CD8-positive, alpha-beta memory T cell (primary cell): Measurements from ENCODE around the gene ABHD17A. TPM values are rescaled to one million over a fixed set of nuclear protein-coding genes. Genes with fewer than 3 reads are reported as not detected.

Experiments
- CTCF ChIA-PET: fragments of 350-600 bp; sonication (Branson Sonifier 250); formaldehyde crosslinking; loops from one replicate; lab custom pipeline; 2021; ENCODE audit warnings: antibody characterized with exemption; lab: Charles Lee
- POLR2A ChIA-PET: fragments of 350-600 bp; sonication (Branson Sonifier 250); formaldehyde crosslinking; loops from one replicate; lab custom pipeline; 2021; ENCODE audit warnings: antibody characterized with exemption; lab: Charles Lee
- DNase-seq, 5 donors: peaks; one replicate each; pipeline versions ENCODE4 v3.0.0 to v3.0.0-alpha.2; 2020 to 2022; ENCODE audit warnings: mixed read lengths in 1 of 5
- H3K27ac ChIP-seq: one replicate; pipeline ENCODE4 v1.7.0; 2013; ENCODE audit warnings: low read depth, mild to moderate bottlenecking, low read length, moderate library complexity
- H3K27me3 ChIP-seq: 2 replicates; pipeline ENCODE4 v1.7.0; 2013; ENCODE audit warnings: low read length, mild to moderate bottlenecking; ENCODE audit not compliant: insufficient read depth, poor library complexity, severe bottlenecking
- H3K36me3 ChIP-seq: 2 replicates; pipeline ENCODE4 v1.7.0; 2013; ENCODE audit warnings: mild to moderate bottlenecking, low read length, moderate library complexity; ENCODE audit not compliant: insufficient read depth
- H3K4me1 ChIP-seq: 2 replicates; pipeline ENCODE4 v1.7.0; 2013; ENCODE audit warnings: mild to moderate bottlenecking, low read length, moderate library complexity; ENCODE audit not compliant: insufficient read depth
- H3K4me3 ChIP-seq: 2 replicates; pipeline ENCODE4 v1.7.0; 2013; ENCODE audit warnings: mild to moderate bottlenecking, low read length
- H3K9me3 ChIP-seq: 2 replicates; pipeline ENCODE4 v1.7.0; 2013; ENCODE audit warnings: mild to moderate bottlenecking, low read length
- H3K27ac Mint-ChIP-seq, 8 donors: one replicate each; pipeline ENCODE4 v1.8.0; 2020 to 2021; ENCODE audit warnings: mixed read lengths in 8 of 8, mild to moderate bottlenecking in 6 of 8, inconsistent platforms in 3 of 8, moderate library complexity in 3 of 8
- H3K27me3 Mint-ChIP-seq, 2 donors: one replicate each; pipeline ENCODE4 v1.8.0; 2020 to 2021; ENCODE audit warnings: mixed read lengths in 2 of 2, mild to moderate bottlenecking in 1 of 2, moderate library complexity in 1 of 2
- H3K36me3 Mint-ChIP-seq, 3 donors: one replicate each; pipeline ENCODE4 v1.8.0; 2020 to 2021; ENCODE audit warnings: mixed read lengths in 3 of 3, inconsistent platforms in 1 of 3, mild to moderate bottlenecking in 1 of 3
- H3K4me1 Mint-ChIP-seq, 3 donors: one replicate each; pipeline ENCODE4 v1.8.0; 2020 to 2021; ENCODE audit warnings: mixed read lengths in 3 of 3, inconsistent platforms in 1 of 3, mild to moderate bottlenecking in 1 of 3
- H3K4me3 Mint-ChIP-seq, 7 donors: one replicate each; pipeline ENCODE4 v1.8.0; 2020 to 2021; ENCODE audit warnings: mixed read lengths in 7 of 7, mild to moderate bottlenecking in 6 of 7, moderate library complexity in 4 of 7, inconsistent platforms in 2 of 7
- H3K9me3 Mint-ChIP-seq, 5 donors: one replicate each; pipeline ENCODE4 v1.8.0; 2020 to 2022; ENCODE audit warnings: mixed read lengths in 5 of 5, mild to moderate bottlenecking in 3 of 5, moderate library complexity in 2 of 5, inconsistent platforms in 1 of 5
- polyA plus RNA-seq: library from polyadenylated mRNA; unstranded; fragments of 300-500 nt; fragmentation: Illumina TruSeq; gene quantifications from one replicate; pipeline ENCODE4 v1.2.3, GENCODE V29; 2021
- total RNA-seq, 2 experiments: library from RNA; stranded (reverse); gene quantifications; one replicate each; pipeline ENCODE4 v1.2.3, GENCODE V29; 2021

The ABHD17A gene
- total and polyA plus RNA-seq, 3 experiments from 2014 or later: 105 to 252 (median 114) TPM

DNA sequence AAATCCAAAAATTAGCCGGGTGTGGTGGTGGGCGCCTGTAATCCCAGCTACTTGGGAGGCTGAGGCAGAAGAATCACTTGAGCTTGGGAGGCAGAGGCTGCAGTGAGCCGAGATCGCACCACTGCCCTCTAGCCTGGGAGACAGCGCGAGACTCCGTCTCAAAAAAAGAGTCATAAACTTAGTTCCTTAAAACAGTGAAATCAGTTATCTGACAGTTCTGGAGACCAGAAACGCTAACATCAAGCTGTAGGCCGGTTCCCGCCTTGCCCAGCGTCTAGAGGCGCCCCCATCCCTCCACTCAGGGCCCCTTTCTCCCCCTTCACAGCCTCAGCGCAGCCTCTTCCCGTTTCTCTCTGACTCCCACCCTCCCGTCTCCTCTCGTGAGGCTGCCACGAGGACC, 31.9 kb upstream of the ABHD17A start:
- Histone ChIP-seq H3K36me3 (no peaks in the 10 kb centered on the region), H3K4me1 (no peaks in the 10 kb centered on the region), H3K4me3 (no peak overlapping the region), H3K9me3 (no peaks in the 10 kb centered on the region), H3K27ac (no peak overlapping the region), H3K27me3 (no peaks in the 10 kb centered on the region)
- Mint-ChIP-seq H3K36me3 (peaks cover 0 to 38% (median 0%) of the 10 kb centered on the region in 3 donors), H3K27me3 (no peaks in the 10 kb centered on the region), H3K27ac (peak overlapping the region in 2 of 8 donors; percentile 21 to 46), H3K4me1 (peaks cover 0 to 1% (median 0%) of the 10 kb centered on the region in 3 donors), H3K4me3 (no peak overlapping the region), H3K9me3 (no peaks in the 10 kb centered on the region)
- CTCF ChIA-PET: no interaction called here
- no peak for DNase-seq
- POLR2A ChIA-PET: no interaction called here

DNA sequence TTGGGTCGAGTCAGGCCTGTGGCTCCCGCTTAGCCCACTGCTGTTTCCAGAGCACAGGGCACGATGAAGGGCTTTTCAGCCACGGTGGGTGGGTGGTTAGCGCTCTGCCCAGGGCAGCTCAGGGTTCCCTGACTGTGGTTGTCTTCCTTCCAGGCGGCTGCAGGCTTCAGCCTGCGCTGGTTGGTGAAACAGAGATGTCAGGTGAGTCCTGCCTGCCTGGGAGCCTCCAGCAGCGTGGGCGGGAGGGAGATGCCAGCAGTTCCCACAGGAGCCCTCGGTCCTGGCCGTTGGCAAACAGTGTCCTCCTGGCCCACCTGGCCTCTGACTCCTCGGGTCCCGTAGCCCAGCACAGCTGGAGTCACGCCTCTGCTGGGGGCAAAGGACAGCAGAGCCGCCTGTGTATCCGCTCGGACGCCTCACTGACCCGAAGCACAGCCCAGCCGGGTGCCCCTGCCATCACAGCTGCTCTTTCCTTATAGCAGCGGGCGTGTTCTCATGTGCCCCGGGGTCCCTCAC, 29.6 kb upstream of the ABHD17A start:
- no peaks in the 10 kb centered on the region for H3K36me3 ChIP-seq
- Mint-ChIP-seq H3K36me3 (peaks cover 0 to 28% (median 0%) of the 10 kb centered on the region in 3 donors), H3K27ac (no peak overlapping the region), H3K4me3 (no peak overlapping the region), H3K4me1 (peaks cover 5 to 15% (median 6%) of the 10 kb centered on the region in 3 donors), H3K27me3 (no peaks in the 10 kb centered on the region), H3K9me3 (no peaks in the 10 kb centered on the region)
- H3K27ac ChIP-seq: no peak overlapping the region
- no peak for DNase-seq
- no peaks in the 10 kb centered on the region for H3K9me3 ChIP-seq
- H3K4me3 ChIP-seq: no peak overlapping the region
- H3K27me3 ChIP-seq: no peaks in the 10 kb centered on the region
- POLR2A ChIA-PET: no interaction called here
- H3K4me1 ChIP-seq: no peaks in the 10 kb centered on the region
- CTCF ChIA-PET: interaction anchor here (1.2 kb wide), 1 partner anchor 17 kb away, joined by 3 read pairs; no protein-coding TSS in a partner anchor

DNA sequence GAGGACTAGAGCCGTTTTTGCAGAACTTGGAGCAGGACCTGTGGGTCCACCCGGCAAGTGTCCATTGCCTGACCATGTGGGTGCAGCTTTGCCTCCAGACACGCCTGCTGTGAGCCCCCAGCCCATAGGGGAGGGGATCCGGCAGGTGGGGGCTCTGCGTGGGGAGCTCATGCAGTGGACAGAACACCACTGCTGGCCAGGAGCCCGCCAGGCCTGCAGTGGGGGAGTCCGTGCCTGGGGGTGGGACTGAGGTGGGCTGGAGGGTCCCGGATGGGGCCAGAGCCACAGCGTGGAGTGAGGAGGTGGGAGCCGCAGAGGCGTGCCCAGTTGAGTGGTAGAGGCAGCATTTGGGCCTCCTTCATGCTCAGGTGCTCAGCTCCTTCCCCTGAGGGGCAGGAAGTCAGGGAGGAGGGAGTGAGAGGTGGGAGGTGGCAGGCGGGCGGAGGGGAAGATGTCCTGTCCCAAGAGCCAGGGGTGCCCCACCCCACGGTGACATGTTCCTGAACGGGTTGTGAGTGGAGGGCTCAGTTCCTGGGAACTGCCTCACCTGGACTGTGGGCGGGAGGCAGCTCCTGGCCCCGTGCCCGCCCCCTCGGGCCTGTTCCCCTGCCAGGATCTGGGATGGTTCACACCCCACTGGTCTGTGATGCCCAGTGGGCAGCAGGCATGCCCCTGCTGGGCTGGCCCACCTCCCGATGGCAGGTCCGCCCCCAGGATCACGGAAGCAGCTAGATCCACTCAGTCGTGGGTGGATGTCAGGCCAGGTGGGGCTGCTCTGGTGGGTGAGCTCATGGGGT, 28.7 kb upstream of the ABHD17A start:
- H3K36me3 ChIP-seq: no peaks in the 10 kb centered on the region
- no peaks in the 10 kb centered on the region for H3K4me1 ChIP-seq
- Mint-ChIP-seq H3K4me1 (peaks cover 14 to 24% (median 15%) of the 10 kb centered on the region in 3 donors), H3K4me3 (peak overlapping the region in 1 of 7 donors; percentile 37), H3K27ac (peak overlapping the region in 1 of 8 donors; percentile 77), H3K9me3 (no peaks in the 10 kb centered on the region), H3K36me3 (peaks cover 0 to 25% (median 0%) of the 10 kb centered on the region in 3 donors), H3K27me3 (no peaks in the 10 kb centered on the region)
- no peak overlapping the region for H3K4me3 ChIP-seq
- ChIA-PET POLR2A (no interaction called here), CTCF (no interaction called here)
- H3K27ac ChIP-seq: no peak overlapping the region
- no peaks in the 10 kb centered on the region for H3K27me3 ChIP-seq
- no peak for DNase-seq
- H3K9me3 ChIP-seq: no peaks in the 10 kb centered on the region

DNA sequence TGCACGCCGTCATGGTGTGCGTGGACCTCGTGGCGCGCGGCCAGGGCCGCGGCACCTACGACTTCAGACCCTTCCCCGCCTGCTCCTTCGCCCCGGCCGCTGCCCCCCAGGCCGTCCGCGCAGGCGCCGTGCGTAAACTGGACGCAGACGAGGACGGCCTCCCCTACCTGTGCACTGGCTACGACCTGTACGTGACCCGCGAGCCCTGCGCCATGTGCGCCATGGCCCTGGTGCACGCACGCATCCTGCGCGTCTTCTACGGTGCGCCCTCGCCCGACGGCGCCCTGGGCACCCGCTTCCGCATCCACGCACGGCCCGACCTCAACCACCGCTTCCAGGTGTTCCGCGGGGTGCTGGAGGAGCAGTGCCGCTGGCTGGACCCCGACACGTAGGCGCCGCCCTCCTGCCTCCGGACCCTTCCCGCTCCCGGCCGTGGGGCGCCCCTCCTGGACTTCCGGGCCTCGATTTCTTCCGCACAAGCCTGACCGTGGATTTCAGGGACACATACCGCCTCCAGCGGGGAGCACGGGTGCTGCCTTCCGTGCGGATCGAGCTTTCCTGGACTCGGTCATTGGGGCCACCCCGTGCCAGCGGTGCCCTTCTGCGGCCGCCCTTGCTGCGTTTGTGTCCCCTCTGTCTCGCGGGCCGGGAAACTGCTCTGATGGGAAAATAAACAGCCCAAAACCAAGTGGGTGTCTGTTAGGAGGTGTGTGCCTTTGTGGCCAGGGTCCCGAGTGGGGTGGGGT, 27.6 kb upstream of the ABHD17A start:
- peak overlapping the region in 1 of 8 donors; percentile 77 for H3K27ac Mint-ChIP-seq
- H3K27ac ChIP-seq: no peak overlapping the region
- H3K4me3 ChIP-seq: no peak overlapping the region
- DNase-seq: no peak
- H3K4me1 Mint-ChIP-seq: peaks cover 16 to 30% (median 23%) of the 10 kb centered on the region in 3 donors
- no peaks in the 10 kb centered on the region for H3K36me3 ChIP-seq
- H3K4me1 ChIP-seq: no peaks in the 10 kb centered on the region
- H3K9me3 Mint-ChIP-seq: no peaks in the 10 kb centered on the region
- POLR2A ChIA-PET: no interaction called here
- H3K9me3 ChIP-seq: no peaks in the 10 kb centered on the region
- H3K27me3 ChIP-seq: no peaks in the 10 kb centered on the region
- no peak overlapping the region for H3K4me3 Mint-ChIP-seq
- CTCF ChIA-PET: interaction anchor here (1.2 to 1.5 kb wide), 2 partner anchors 10 to 87 kb away, joined by 3 read pairs; no protein-coding TSS in a partner anchor
- peaks cover 0 to 15% (median 0%) of the 10 kb centered on the region in 3 donors for H3K36me3 Mint-ChIP-seq
- H3K27me3 Mint-ChIP-seq: no peaks in the 10 kb centered on the region

DNA sequence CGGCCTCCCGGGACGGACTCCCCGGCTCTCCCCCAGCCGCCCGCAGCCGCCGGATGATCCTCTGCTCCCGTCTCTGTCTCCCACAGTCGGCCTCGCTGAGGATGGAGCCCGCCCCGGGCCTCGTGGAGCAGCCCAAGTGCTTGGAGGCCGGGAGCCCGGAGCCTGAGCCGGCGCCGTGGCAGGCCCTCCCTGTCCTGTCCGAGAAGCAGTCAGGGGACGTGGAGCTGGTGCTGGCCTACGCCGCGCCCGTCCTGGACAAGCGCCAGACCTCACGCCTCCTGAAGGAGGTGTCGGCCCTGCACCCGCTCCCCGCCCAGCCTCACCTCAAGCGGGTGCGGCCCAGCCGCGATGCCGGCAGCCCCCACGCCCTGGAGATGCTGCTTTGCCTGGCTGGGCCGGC, 26.7 kb upstream of the ABHD17A start:
- Histone ChIP-seq H3K4me1 (no peaks in the 10 kb centered on the region), H3K27me3 (no peaks in the 10 kb centered on the region), H3K4me3 (no peak overlapping the region), H3K9me3 (no peaks in the 10 kb centered on the region), H3K36me3 (no peaks in the 10 kb centered on the region), H3K27ac (no peak overlapping the region)
- ChIA-PET CTCF (interaction anchor here (1.2 to 1.5 kb wide), 3 partner anchors 9 to 86 kb away, joined by 3 read pairs; no protein-coding TSS in a partner anchor), POLR2A (no interaction called here)
- peaks cover 0 to 10% (median 0%) of the 10 kb centered on the region in 3 donors for H3K36me3 Mint-ChIP-seq
- H3K4me3 Mint-ChIP-seq: no peak overlapping the region
- no peaks in the 10 kb centered on the region for H3K27me3 Mint-ChIP-seq
- DNase-seq: no peak
- no peak overlapping the region for H3K27ac Mint-ChIP-seq
- H3K9me3 Mint-ChIP-seq: no peaks in the 10 kb centered on the region
- H3K4me1 Mint-ChIP-seq: peaks cover 15 to 30% (median 26%) of the 10 kb centered on the region in 3 donors

DNA sequence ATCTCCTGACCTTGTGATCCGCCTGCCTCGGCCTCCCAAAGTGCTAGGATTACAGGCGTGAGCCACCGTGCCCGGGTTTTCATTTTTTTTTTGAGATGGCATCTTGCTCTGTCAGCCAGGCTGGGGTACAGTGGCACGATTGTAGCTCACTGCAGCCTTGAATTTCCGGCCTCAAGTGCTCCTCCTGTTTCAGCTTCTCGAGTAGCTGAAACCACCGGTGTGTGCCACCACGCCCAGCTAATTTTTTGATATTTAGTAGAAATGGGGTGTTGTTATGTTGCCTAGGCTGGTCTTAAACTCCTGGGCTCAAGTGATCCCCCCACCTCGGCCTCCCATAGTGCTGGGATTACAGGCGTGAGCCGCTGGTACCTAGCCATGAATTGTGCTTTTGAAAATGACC, 25.8 kb upstream of the ABHD17A start:
- Mint-ChIP-seq H3K27ac (peak overlapping the region in 4 of 8 donors; percentile 12 to 93 (median 59)), H3K9me3 (no peaks in the 10 kb centered on the region), H3K4me3 (peak overlapping the region in 1 of 7 donors; percentile 63), H3K27me3 (no peaks in the 10 kb centered on the region), H3K36me3 (peaks cover 0 to 10% (median 0%) of the 10 kb centered on the region in 3 donors), H3K4me1 (peaks cover 15 to 31% (median 26%) of the 10 kb centered on the region in 3 donors)
- ChIA-PET CTCF (interaction anchor here (1.2 to 1.5 kb wide), 2 partner anchors 8 to 17 kb away, joined by 3 read pairs; no protein-coding TSS in a partner anchor), POLR2A (no interaction called here)
- Histone ChIP-seq H3K9me3 (no peaks in the 10 kb centered on the region), H3K27ac (no peak overlapping the region), H3K27me3 (no peaks in the 10 kb centered on the region), H3K4me3 (no peak overlapping the region), H3K36me3 (no peaks in the 10 kb centered on the region), H3K4me1 (peaks cover under 1% of the 10 kb centered on the region)
- DNase-seq: no peak

DNA sequence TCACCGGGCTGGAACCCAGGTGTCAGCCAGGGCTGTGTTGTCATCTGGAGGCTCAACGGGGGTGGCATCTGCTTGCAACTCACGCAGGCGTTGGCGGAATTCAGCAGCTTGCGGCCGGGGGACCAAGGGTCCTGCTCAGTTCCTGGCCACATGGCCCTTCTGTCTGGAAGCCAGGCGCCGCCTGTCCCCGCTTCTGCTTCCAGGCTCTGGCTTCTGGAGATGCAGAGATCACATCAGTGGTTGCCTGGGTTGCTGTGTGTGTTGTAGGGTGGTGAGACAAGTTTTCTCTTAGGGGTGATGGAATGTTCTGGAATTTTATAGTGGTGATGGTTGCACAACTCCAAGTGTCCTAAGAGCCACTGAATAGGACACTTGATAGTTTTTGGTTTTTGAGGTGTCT, 24.9 kb upstream of the ABHD17A start:
- ChIA-PET POLR2A (no interaction called here), CTCF (interaction anchor here (1.0 kb wide), 1 partner anchor 57 kb away, joined by 3 read pairs; no protein-coding TSS in a partner anchor)
- Mint-ChIP-seq H3K4me3 (peak overlapping the region in 3 of 7 donors; percentile 28 to 37 (median 28)), H3K36me3 (peaks cover 0 to 13% (median 0%) of the 10 kb centered on the region in 3 donors), H3K9me3 (no peaks in the 10 kb centered on the region), H3K4me1 (peaks cover 20 to 37% (median 34%) of the 10 kb centered on the region in 3 donors), H3K27me3 (no peaks in the 10 kb centered on the region), H3K27ac (peak overlapping the region in 4 of 8 donors; percentile 15 to 93 (median 46))
- Histone ChIP-seq H3K4me3 (no peak overlapping the region), H3K27me3 (no peaks in the 10 kb centered on the region), H3K36me3 (no peaks in the 10 kb centered on the region), H3K9me3 (no peaks in the 10 kb centered on the region), H3K4me1 (peaks cover 7% of the 10 kb centered on the region), H3K27ac (no peak overlapping the region)
- DNase-seq: no peak
